ENCODE results near the gene MRPS16. TPM values are rescaled to one million over a fixed set of nuclear protein-coding genes. Genes with fewer than 3 reads are reported as not detected.

The MRPS16 gene
- total RNA-seq, 1 experiment from 2014 or later, result 191 TPM

DNA sequence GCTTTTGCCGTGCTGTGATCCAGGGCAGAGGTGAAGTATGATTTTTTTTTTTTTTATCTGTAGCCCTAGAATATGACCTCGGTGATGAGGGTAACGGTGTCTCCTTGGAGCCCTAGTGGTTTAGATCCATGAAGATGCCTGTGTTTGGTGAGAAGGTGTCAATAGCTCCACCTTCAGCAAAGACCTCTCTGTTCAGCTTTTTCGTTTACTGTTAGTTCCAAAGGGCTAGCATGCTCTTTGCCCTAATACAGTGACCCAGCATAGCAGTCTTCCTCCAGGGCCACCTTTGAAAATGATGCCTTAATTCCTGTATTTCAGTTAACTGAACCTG is 746 bp upstream of the MRPS16 start:
- Histone ChIP-seq H3K9me3 (no peaks in the 10 kb centered on the region), H3K27me3 (replicated peaks; ENCODE audit: control insufficient read depth, insufficient read depth, low read length) (no peaks in the 10 kb centered on the region), H3K36me3 (ENCODE audit: control insufficient read depth, insufficient read depth, low read length) (no peaks in the 10 kb centered on the region; the same call in 1 of the 2 replicates), H3K4me1 (peaks cover 5% of the 10 kb centered on the region), H3K4me3 (ENCODE audit: low read depth, low read length) (peak overlapping the region; percentile 71)
- Mint-ChIP-seq H3K27ac (ENCODE audit: unreplicated experiment) (peak overlapping the region; percentile 99), H3K4me3 (ENCODE audit: unreplicated experiment) (peak overlapping the region; percentile 94), H3K9me3 (ENCODE audit: unreplicated experiment) (peaks cover 5% of the 10 kb centered on the region), H3K4me1 (ENCODE audit: low read depth, unreplicated experiment) (peaks cover 16% of the 10 kb centered on the region), H3K27me3 (ENCODE audit: insufficient read depth, unreplicated experiment) (no peaks in the 10 kb centered on the region), H3K36me3 (ENCODE audit: insufficient read depth, unreplicated experiment) (peaks cover 50% of the 10 kb centered on the region)
- intact Hi-C loops (cut with micrococcal nuclease; ENCODE audit: unreplicated experiment), result loop anchor here (2.0 to 5.0 kb wide), 2 partner anchors 106 to 159 kb away; partner anchors contain the start of genes ANXA7 and CFAP70
- peak in 1 of 2 experiments; percentile 33 for DNase-seq
- ChIA-PET CTCF (interaction anchor here (1.0 to 1.2 kb wide), 2 partner anchors 11 to 105 kb away, joined by 3 to 8 read pairs; partner anchors contain the start of gene CFAP70), POLR2A (interaction anchor here (0.6 to 2.1 kb wide), 3 partner anchors 15 to 157 kb away, joined by 3 to 10 read pairs (median 3); partner anchors contain the start of genes ECD and FAM149B1)
- no peak for TF ChIP-seq CTCF (IDR thresholded peaks at IDR 0.05; ENCODE audit: insufficient read depth in 1 of 2, low read depth in 1 of 2, low read length in 1 of 2, severe bottlenecking in 1 of 2, unreplicated experiment in 1 of 2)
- no TSS peak for BruUV-seq (replicated peaks)

DNA sequence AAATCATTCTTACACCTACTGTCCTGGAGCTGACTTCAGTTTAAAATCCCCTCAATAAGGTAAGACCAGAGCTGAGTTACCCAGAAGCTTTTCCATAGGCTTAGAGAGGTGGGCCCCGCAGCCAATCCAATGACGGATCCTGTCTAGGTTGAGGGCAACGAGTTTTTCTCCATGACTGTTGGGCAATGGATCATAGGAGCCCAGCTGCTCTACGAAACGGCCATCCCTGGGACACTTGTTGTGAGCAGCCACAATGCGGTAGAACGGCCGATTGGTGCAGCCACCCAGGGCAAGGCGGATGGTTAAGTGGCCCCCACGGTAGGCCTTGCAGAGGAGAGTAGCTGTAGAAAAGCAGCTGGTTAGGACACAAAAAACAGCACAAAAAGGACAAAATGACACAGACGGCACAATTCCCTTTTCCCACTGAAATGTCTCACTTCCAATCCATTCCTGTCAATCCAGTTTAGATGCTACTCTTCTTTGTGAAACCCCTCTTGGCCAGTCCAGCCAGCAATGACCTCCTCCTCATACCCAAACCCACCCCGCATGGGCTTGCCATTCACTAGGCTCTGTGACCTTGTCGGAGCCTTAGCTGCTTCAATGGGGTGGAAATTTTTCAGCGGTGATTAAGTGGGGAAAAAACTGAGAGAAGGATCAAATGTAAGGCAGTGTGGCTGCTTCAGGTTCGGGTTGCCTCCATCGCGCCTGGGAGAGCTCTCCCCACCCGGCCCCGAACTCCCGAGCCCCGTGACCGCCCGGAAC is 580 bp downstream of the MRPS16 start:
- H3K27me3 Mint-ChIP-seq (ENCODE audit: insufficient read depth, unreplicated experiment), result no peaks in the 10 kb centered on the region
- DNase-seq, result peak; percentile 51 to 56
- intact Hi-C loops (cut with micrococcal nuclease; ENCODE audit: unreplicated experiment), result loop anchor here (1.0 to 5.0 kb wide), 3 partner anchors 84 to 160 kb away; partner anchors contain the start of genes ANXA7, CFAP70, ECD and FAM149B1
- Histone ChIP-seq H3K4me1 (peaks cover 11% of the 10 kb centered on the region), H3K27me3 (replicated peaks; ENCODE audit: control insufficient read depth, insufficient read depth, low read length) (no peaks in the 10 kb centered on the region), H3K9me3 (no peaks in the 10 kb centered on the region), H3K36me3 (ENCODE audit: control insufficient read depth, insufficient read depth, low read length) (no peaks in the 10 kb centered on the region; the same call in 1 of the 2 replicates), H3K4me3 (ENCODE audit: low read depth, low read length) (peak overlapping the region; percentile 71)
- peak overlapping the region; percentile 99 for H3K27ac Mint-ChIP-seq (ENCODE audit: unreplicated experiment)
- BruUV-seq (replicated peaks), result TSS peak; percentile 64
- no peak for TF ChIP-seq CTCF (IDR thresholded peaks at IDR 0.05; ENCODE audit: insufficient read depth in 1 of 2, low read depth in 1 of 2, low read length in 1 of 2, severe bottlenecking in 1 of 2, unreplicated experiment in 1 of 2)
- peak overlapping the region; percentile 94 for H3K4me3 Mint-ChIP-seq (ENCODE audit: unreplicated experiment)
- POLR2A ChIA-PET, result interaction anchor here (0.6 to 2.1 kb wide), 7 partner anchors 11 to 1283 kb away, joined by 3 to 10 read pairs (median 4); partner anchors contain the start of genes ECD and FAM149B1
- H3K9me3 Mint-ChIP-seq (ENCODE audit: unreplicated experiment), result no peaks in the 10 kb centered on the region
- H3K36me3 Mint-ChIP-seq (ENCODE audit: insufficient read depth, unreplicated experiment), result peaks cover 64% of the 10 kb centered on the region
- CTCF ChIA-PET, result interaction anchor here (1.1 kb wide), 1 partner anchor 19 kb away, joined by 5 read pairs; no protein-coding TSS in a partner anchor
- H3K4me1 Mint-ChIP-seq (ENCODE audit: low read depth, unreplicated experiment), result peaks cover 24% of the 10 kb centered on the region

GRCh38 chr10:73248259-73248724 is 4.2 kb downstream of the MRPS16 start:
- Mint-ChIP-seq H3K4me1 (ENCODE audit: low read depth, unreplicated experiment) (peaks cover 43% of the 10 kb centered on the region), H3K27me3 (ENCODE audit: insufficient read depth, unreplicated experiment) (no peaks in the 10 kb centered on the region), H3K4me3 (ENCODE audit: unreplicated experiment) (peak overlapping the region; percentile 99), H3K9me3 (ENCODE audit: unreplicated experiment) (no peaks in the 10 kb centered on the region), H3K27ac (ENCODE audit: unreplicated experiment) (peak overlapping the region; percentile 100), H3K36me3 (ENCODE audit: insufficient read depth, unreplicated experiment) (peaks cover 99% of the 10 kb centered on the region)
- H3K36me3 ChIP-seq (ENCODE audit: control insufficient read depth, insufficient read depth, low read length), result peaks cover 4% of the 10 kb centered on the region
- no peaks in the 10 kb centered on the region for H3K9me3 ChIP-seq
- intact Hi-C loops (cut with micrococcal nuclease; ENCODE audit: unreplicated experiment), result no loop called here
- BruUV-seq (replicated peaks), result no TSS peak
- no peak overlapping the region for H3K4me3 ChIP-seq (ENCODE audit: low read depth, low read length)
- no peak for DNase-seq
- peaks cover 13% of the 10 kb centered on the region; the same call in 1 of the 2 replicates for H3K4me1 ChIP-seq
- TF ChIP-seq CTCF (IDR thresholded peaks at IDR 0.05; ENCODE audit: insufficient read depth in 1 of 2, low read depth in 1 of 2, low read length in 1 of 2, severe bottlenecking in 1 of 2, unreplicated experiment in 1 of 2), result no peak
- CTCF ChIA-PET, result no interaction called here
- POLR2A ChIA-PET, result no interaction called here
- no peaks in the 10 kb centered on the region for H3K27me3 ChIP-seq (replicated peaks; ENCODE audit: control insufficient read depth, insufficient read depth, low read length)

Data from Caco-2 (cell line).